ENCODE measurements around the gene EMC10. TPM values are rescaled to one million over a fixed set of nuclear protein-coding genes. Genes with fewer than 3 reads are reported as not detected.

EMC10 gene
- total RNA-seq, 2 donors from 2014 or later: 26.6 to 33.9 TPM

DNA sequence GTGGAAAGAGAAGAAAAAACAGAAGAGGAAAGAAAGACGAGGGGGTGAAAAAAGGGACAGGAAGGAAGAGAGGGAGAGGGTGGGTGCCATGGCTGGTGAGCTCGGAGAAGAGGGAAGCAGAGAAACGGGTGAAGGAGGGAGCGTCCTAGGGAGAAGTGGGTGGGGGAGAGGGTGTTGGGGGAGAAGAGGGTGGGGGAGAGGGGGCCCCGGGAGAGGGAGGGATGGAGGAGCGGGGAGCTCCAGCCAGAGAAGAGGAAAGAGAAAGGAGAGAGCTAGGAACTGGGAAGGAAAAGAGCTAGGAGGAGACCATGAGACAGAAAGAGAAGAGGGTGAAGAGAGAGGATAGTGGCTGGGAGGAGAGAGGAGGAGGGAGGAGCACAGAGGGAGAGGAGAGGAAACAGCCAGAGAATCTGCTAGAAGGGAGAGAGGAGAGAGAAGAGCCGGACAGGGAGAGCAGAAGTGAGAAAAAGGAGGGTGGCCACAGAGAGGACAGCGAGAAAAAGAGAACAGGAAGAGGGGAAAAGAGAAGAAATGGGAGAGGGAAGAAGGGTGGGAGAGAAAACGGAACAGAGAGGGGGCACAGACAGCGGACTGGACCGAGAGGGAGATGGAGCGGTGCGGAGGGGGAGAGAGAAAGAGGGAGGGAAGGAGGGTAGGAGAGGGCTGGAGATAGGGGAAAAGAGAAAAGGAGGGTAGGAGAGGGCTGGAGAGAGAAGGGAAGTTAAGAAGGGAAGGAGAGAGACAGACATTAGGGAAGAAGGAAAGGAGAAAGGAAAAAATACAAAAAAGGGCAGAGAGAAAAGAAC is 12.3 kb downstream of the EMC10 start:
- peaks cover 2 to 13% of the 10 kb centered on the region in 2 donors for H3K36me3 Mint-ChIP-seq (ENCODE audit: insufficient read depth in 2 of 2)
- no peak overlapping the region for H3K27ac Mint-ChIP-seq
- H3K4me3 Mint-ChIP-seq: no peak overlapping the region
- ATAC-seq (replicated peaks in 1 of 2) (no peak), DNase-seq (no peak)
- peaks cover 12% of the 10 kb centered on the region for H3K27me3 Mint-ChIP-seq (ENCODE audit: low read depth)
- peaks cover 29% of the 10 kb centered on the region for H3K4me1 Mint-ChIP-seq (ENCODE audit: low read depth)
- peaks cover 0 to 2% of the 10 kb centered on the region in 2 donors for H3K9me3 Mint-ChIP-seq

- Mint-ChIP-seq H3K27ac (no peak overlapping the region), H3K9me3 (peaks cover 0 to 2% of the 10 kb centered on the region in 2 donors), H3K4me3 (no peak overlapping the region), H3K4me1 (ENCODE audit: low read depth) (peaks cover 29% of the 10 kb centered on the region), H3K36me3 (ENCODE audit: insufficient read depth in 2 of 2) (peaks cover 2 to 13% of the 10 kb centered on the region in 2 donors), H3K27me3 (ENCODE audit: low read depth) (peaks cover 12% of the 10 kb centered on the region)
- ATAC-seq (replicated peaks in 1 of 2) (no peak), DNase-seq (no peak)
Measured at GRCh38 chr19:50489461-50490011, 13.2 kb downstream of the EMC10 start.

GRCh38 chr19:50490411-50490811 is 14.1 kb downstream of the EMC10 start:
- Mint-ChIP-seq H3K36me3 (ENCODE audit: insufficient read depth in 2 of 2) (peaks cover under 1 to 9% of the 10 kb centered on the region in 2 donors), H3K9me3 (peaks cover 0 to under 1% of the 10 kb centered on the region in 2 donors), H3K4me1 (ENCODE audit: low read depth) (peaks cover 29% of the 10 kb centered on the region), H3K27ac (no peak overlapping the region), H3K27me3 (ENCODE audit: low read depth) (peaks cover 12% of the 10 kb centered on the region), H3K4me3 (no peak overlapping the region)
- DNase-seq: no peak
- no peak for ATAC-seq (replicated peaks in 1 of 2)

GRCh38 chr19:50490991-50491472 is 14.7 kb downstream of the EMC10 start:
- H3K4me3 Mint-ChIP-seq: no peak overlapping the region

GRCh38 chr19:50492303-50493052 is 16.2 kb downstream of the EMC10 start:
- peak overlapping the region; percentile 19 to 52 for H3K4me3 Mint-ChIP-seq
- H3K27ac Mint-ChIP-seq: peak overlapping the region; percentile 58
- DNase-seq (peak; percentile 40 to 56), ATAC-seq (replicated peaks in 1 of 2) (peak; percentile 86 to 93)
- H3K4me1 Mint-ChIP-seq (ENCODE audit: low read depth): peaks cover 19% of the 10 kb centered on the region
- H3K9me3 Mint-ChIP-seq: no peaks in the 10 kb centered on the region
- peaks cover 12% of the 10 kb centered on the region for H3K27me3 Mint-ChIP-seq (ENCODE audit: low read depth)
- no peaks in the 10 kb centered on the region for H3K36me3 Mint-ChIP-seq (ENCODE audit: insufficient read depth in 2 of 2)

More at GRCh38 chr19:50490991-50491472, 14.7 kb downstream of the EMC10 start:
- Mint-ChIP-seq H3K27me3 (ENCODE audit: low read depth) (peaks cover 12% of the 10 kb centered on the region), H3K27ac (no peak overlapping the region), H3K9me3 (no peaks in the 10 kb centered on the region), H3K36me3 (ENCODE audit: insufficient read depth in 2 of 2) (peaks cover 0 to 5% of the 10 kb centered on the region in 2 donors), H3K4me1 (ENCODE audit: low read depth) (peaks cover 29% of the 10 kb centered on the region)
- DNase-seq (no peak), ATAC-seq (replicated peaks in 1 of 2) (no peak)

GRCh38 chr19:50493171-50493570 is 16.9 kb downstream of the EMC10 start:
- Mint-ChIP-seq H3K4me3 (no peak overlapping the region), H3K4me1 (ENCODE audit: low read depth) (peaks cover 13% of the 10 kb centered on the region), H3K36me3 (ENCODE audit: insufficient read depth in 2 of 2) (no peaks in the 10 kb centered on the region), H3K27me3 (ENCODE audit: low read depth) (peaks cover 12% of the 10 kb centered on the region), H3K9me3 (no peaks in the 10 kb centered on the region), H3K27ac (no peak overlapping the region)
- DNase-seq: no peak
- no peak for ATAC-seq (replicated peaks in 1 of 2)

GRCh38 chr19:50494186-50495019 is 18.1 kb downstream of the EMC10 start:
- DNase-seq (no peak), ATAC-seq (replicated peaks in 1 of 2) (no peak)
- no peaks in the 10 kb centered on the region for H3K9me3 Mint-ChIP-seq
- H3K4me1 Mint-ChIP-seq (ENCODE audit: low read depth): peaks cover 13% of the 10 kb centered on the region
- H3K27ac Mint-ChIP-seq: no peak overlapping the region
- peaks cover 12% of the 10 kb centered on the region for H3K27me3 Mint-ChIP-seq (ENCODE audit: low read depth)
- H3K4me3 Mint-ChIP-seq: no peak overlapping the region
- no peaks in the 10 kb centered on the region for H3K36me3 Mint-ChIP-seq (ENCODE audit: insufficient read depth in 2 of 2)

- DNase-seq (no peak), ATAC-seq (replicated peaks in 1 of 2) (no peak)
- Mint-ChIP-seq H3K36me3 (ENCODE audit: insufficient read depth in 2 of 2) (no peaks in the 10 kb centered on the region), H3K9me3 (no peaks in the 10 kb centered on the region), H3K27ac (no peak overlapping the region), H3K27me3 (ENCODE audit: low read depth) (peaks cover 12% of the 10 kb centered on the region), H3K4me1 (ENCODE audit: low read depth) (peaks cover 13% of the 10 kb centered on the region), H3K4me3 (no peak overlapping the region)
Measured at GRCh38 chr19:50495020-50495531, 18.8 kb downstream of the EMC10 start.

GRCh38 chr19:50496189-50497021 is 20.1 kb downstream of the EMC10 start:
- no peak for ATAC-seq (replicated peaks in 1 of 2)
- DNase-seq: no peak
- no peak overlapping the region for H3K4me3 Mint-ChIP-seq
- H3K36me3 Mint-ChIP-seq (ENCODE audit: insufficient read depth in 2 of 2): no peaks in the 10 kb centered on the region
- no peak overlapping the region for H3K27ac Mint-ChIP-seq
- no peaks in the 10 kb centered on the region for H3K9me3 Mint-ChIP-seq
- H3K27me3 Mint-ChIP-seq (ENCODE audit: low read depth): peaks cover 10% of the 10 kb centered on the region
- H3K4me1 Mint-ChIP-seq (ENCODE audit: low read depth): peaks cover 11% of the 10 kb centered on the region

- peaks cover 5% of the 10 kb centered on the region for H3K4me1 Mint-ChIP-seq (ENCODE audit: low read depth)
- H3K27ac Mint-ChIP-seq: no peak overlapping the region
- H3K4me3 Mint-ChIP-seq: no peak overlapping the region
- no peak for DNase-seq
- ATAC-seq (replicated peaks in 1 of 2): no peak
- H3K9me3 Mint-ChIP-seq: no peaks in the 10 kb centered on the region
- H3K27me3 Mint-ChIP-seq (ENCODE audit: low read depth): peaks cover 4% of the 10 kb centered on the region
- H3K36me3 Mint-ChIP-seq (ENCODE audit: insufficient read depth in 2 of 2): no peaks in the 10 kb centered on the region
Measured at GRCh38 chr19:50497022-50497405, 20.7 kb downstream of the EMC10 start.

- H3K4me1 Mint-ChIP-seq (ENCODE audit: low read depth): no peaks in the 10 kb centered on the region
- H3K27ac Mint-ChIP-seq: no peak overlapping the region
- no peak overlapping the region for H3K4me3 Mint-ChIP-seq
- ATAC-seq (replicated peaks in 1 of 2) (no peak), DNase-seq (no peak)
- no peaks in the 10 kb centered on the region for H3K27me3 Mint-ChIP-seq (ENCODE audit: low read depth)
- H3K36me3 Mint-ChIP-seq (ENCODE audit: insufficient read depth in 2 of 2): no peaks in the 10 kb centered on the region
- no peaks in the 10 kb centered on the region for H3K9me3 Mint-ChIP-seq
Measured at GRCh38 chr19:50498219-50499056, 22.1 kb downstream of the EMC10 start.

All from activated T-cell treated with anti-CD3 and anti-CD28 coated beads, Interleukin-2, amount 50 U/mL, for 72 hours (primary cell).